OCI-LY3 (cell line): ENCODE results near the gene CEP20.

Experiments
- H2AFZ ChIP-seq: fragments of 200-600, 300-600 bp; shearing (Covaris generic); 2 replicates; pipeline ENCODE4 v1.6.0; 2014; ENCODE audit warnings: antibody characterized with exemption, low read depth, low read length
- H3K27ac ChIP-seq: fragments of 200-600, 300-600 bp; sonication (generic); 2 replicates; pipeline ENCODE4 v1.5.1; 2014; ENCODE audit warnings: mild to moderate bottlenecking, low read length, moderate library complexity, mixed read lengths
- H3K27me3 ChIP-seq: fragments of 200-600, 300-600 bp; sonication (generic); 2 replicates; pipeline ENCODE4 v1.6.1; 2014; ENCODE audit warnings: low read depth, low read length, mixed read lengths
- H3K36me3 ChIP-seq: fragments of 200-600, 300-600 bp; sonication (generic); replicated peaks from 2 replicates; pipeline ENCODE3; 2014; ENCODE audit warnings: low read depth, low read length, mixed read lengths
- H3K4me1 ChIP-seq: fragments of 300-600, 200-600 bp; sonication (generic); 2 replicates; pipeline ENCODE4 v1.6.1; 2014; ENCODE audit warnings: low read length, mixed read lengths
- H3K4me2 ChIP-seq: fragments of 200-600, 300-600 bp; sonication (generic); 2 replicates; pipeline ENCODE4 v1.6.1; 2014; ENCODE audit warnings: low read length, mixed read lengths
- H3K4me3 ChIP-seq: fragments of 300-600, 200-600 bp; sonication (generic); 2 replicates; pipeline ENCODE4 v1.5.1; 2014; ENCODE audit warnings: antibody characterized with exemption, mild to moderate bottlenecking, low read length, moderate library complexity
- H3K79me2 ChIP-seq: fragments of 300-600, 200-600 bp; shearing (Covaris generic); 2 replicates; pipeline ENCODE4 v1.6.1; 2014; ENCODE audit warnings: mild to moderate bottlenecking, low read length, mixed read lengths
- H3K9ac ChIP-seq: fragments of 300-600, 200-600 bp; shearing (Covaris generic); 2 replicates; pipeline ENCODE4 v1.6.0; 2014; ENCODE audit warnings: mild to moderate bottlenecking, low read length, moderate library complexity
- H3K9me3 ChIP-seq: fragments of 200-600, 300-600 bp; shearing (Covaris generic); 2 replicates; pipeline ENCODE4 v1.6.1; 2014; ENCODE audit warnings: low read length, mixed read lengths; ENCODE audit not compliant: insufficient read depth
- H4K20me1 ChIP-seq: fragments of 200-600, 300-600 bp; sonication (generic); 2 replicates; pipeline ENCODE4 v1.6.1; 2016; ENCODE audit warnings: low read length, mixed read lengths; ENCODE audit not compliant: insufficient read depth
- EZH2phosphoT487 ChIP-seq: fragments of 200-600 bp; shearing (Covaris generic); IDR thresholded peaks from 2 replicates; pipeline ENCODE4 v1.6.1; 2018; ENCODE audit warnings: antibody characterized with exemption, mixed run types, low read depth
- TF ChIP-seq, protein P1 (sequence below): fragments of 200-600, 300-600 bp; sonication (generic); IDR thresholded peaks from 2 replicates; pipeline ENCODE4 v1.5.1; 2014; ENCODE audit warnings: antibody characterized with exemption, low read length, low read depth

Gene CEP20

DNA sequence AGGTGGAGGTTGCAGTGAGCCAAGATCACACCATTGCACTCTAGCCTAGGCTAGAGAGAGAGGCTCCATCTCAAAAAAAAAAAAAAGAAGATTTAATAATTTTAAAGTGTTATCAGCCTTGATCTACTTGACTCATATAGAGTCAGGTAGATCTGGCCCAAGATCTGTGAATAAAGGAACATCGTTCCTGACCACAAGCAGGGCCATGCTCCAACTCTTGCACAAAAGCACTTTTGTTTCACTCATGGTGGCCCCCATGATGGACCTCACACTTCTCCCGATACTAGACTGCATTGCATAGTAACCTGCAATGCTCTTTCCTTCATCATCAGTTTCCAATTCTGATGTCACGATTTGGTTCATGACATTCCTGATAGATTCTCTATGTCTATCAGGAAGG, 26.4 kb downstream of the CEP20 start:
- Histone ChIP-seq H3K9ac (no peak overlapping the region), H3K36me3 (peaks cover 11% of the 10 kb centered on the region), H3K9me3 (no peaks in the 10 kb centered on the region), H2AFZ (no peak overlapping the region), H3K4me3 (no peak overlapping the region), H3K27ac (no peak overlapping the region), H3K4me1 (no peaks in the 10 kb centered on the region), H3K27me3 (peaks cover 9% of the 10 kb centered on the region), H3K79me2 (no peaks in the 10 kb centered on the region), H3K4me2 (no peak overlapping the region), H4K20me1 (no peaks in the 10 kb centered on the region)
- TF ChIP-seq EZH2phosphoT487: no peak
- TF ChIP-seq, protein P1, sequence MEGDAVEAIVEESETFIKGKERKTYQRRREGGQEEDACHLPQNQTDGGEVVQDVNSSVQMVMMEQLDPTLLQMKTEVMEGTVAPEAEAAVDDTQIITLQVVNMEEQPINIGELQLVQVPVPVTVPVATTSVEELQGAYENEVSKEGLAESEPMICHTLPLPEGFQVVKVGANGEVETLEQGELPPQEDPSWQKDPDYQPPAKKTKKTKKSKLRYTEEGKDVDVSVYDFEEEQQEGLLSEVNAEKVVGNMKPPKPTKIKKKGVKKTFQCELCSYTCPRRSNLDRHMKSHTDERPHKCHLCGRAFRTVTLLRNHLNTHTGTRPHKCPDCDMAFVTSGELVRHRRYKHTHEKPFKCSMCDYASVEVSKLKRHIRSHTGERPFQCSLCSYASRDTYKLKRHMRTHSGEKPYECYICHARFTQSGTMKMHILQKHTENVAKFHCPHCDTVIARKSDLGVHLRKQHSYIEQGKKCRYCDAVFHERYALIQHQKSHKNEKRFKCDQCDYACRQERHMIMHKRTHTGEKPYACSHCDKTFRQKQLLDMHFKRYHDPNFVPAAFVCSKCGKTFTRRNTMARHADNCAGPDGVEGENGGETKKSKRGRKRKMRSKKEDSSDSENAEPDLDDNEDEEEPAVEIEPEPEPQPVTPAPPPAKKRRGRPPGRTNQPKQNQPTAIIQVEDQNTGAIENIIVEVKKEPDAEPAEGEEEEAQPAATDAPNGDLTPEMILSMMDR: no peak

DNA sequence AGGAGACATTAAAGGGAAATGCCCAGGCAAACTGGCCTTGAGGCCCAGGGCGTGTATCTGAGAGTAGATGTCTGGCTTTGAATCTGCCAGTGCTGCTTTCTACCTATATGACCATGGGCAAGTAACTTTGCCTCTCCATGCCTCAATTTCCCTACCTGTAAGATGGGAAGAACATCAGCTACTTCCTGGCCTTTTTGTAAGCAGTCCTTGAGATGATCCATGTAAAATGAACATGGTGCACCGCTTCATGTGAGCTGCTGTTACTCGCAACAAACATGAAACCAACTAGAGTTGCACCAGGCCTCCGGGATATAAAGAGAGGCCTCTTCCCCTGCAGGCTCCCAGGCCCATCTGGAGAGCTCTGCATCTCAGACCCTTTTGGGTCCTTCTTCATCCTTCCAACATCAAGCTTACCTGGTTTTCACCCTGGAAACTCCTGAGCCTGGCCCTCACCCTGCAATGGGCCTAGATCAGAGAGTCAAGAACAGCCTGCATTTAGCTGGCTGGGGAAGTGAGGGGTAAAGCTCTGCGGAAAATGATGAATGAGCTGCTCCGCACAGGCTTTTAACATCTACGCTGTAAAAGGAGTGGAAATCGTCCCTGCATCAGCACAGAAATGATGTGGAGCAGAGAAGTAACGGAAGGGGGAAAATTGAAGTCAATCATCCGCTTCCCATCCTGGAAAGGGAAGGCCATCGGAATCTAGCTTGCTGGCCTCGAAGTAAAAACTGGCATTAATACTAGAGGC, 29.3 kb downstream of the CEP20 start:
- peaks cover 34% of the 10 kb centered on the region for H3K27me3 ChIP-seq
- H3K4me2 ChIP-seq: no peak overlapping the region
- H3K36me3 ChIP-seq: no peaks in the 10 kb centered on the region
- no peaks in the 10 kb centered on the region for H3K79me2 ChIP-seq
- H3K27ac ChIP-seq: no peak overlapping the region
- no peak overlapping the region for H3K9ac ChIP-seq
- peaks cover 19% of the 10 kb centered on the region for H3K4me1 ChIP-seq
- no peaks in the 10 kb centered on the region for H3K9me3 ChIP-seq
- H2AFZ ChIP-seq: no peak overlapping the region
- no peaks in the 10 kb centered on the region for H4K20me1 ChIP-seq
- TF ChIP-seq, protein P1: no peak
- TF ChIP-seq EZH2phosphoT487: no peak
- H3K4me3 ChIP-seq: no peak overlapping the region

DNA sequence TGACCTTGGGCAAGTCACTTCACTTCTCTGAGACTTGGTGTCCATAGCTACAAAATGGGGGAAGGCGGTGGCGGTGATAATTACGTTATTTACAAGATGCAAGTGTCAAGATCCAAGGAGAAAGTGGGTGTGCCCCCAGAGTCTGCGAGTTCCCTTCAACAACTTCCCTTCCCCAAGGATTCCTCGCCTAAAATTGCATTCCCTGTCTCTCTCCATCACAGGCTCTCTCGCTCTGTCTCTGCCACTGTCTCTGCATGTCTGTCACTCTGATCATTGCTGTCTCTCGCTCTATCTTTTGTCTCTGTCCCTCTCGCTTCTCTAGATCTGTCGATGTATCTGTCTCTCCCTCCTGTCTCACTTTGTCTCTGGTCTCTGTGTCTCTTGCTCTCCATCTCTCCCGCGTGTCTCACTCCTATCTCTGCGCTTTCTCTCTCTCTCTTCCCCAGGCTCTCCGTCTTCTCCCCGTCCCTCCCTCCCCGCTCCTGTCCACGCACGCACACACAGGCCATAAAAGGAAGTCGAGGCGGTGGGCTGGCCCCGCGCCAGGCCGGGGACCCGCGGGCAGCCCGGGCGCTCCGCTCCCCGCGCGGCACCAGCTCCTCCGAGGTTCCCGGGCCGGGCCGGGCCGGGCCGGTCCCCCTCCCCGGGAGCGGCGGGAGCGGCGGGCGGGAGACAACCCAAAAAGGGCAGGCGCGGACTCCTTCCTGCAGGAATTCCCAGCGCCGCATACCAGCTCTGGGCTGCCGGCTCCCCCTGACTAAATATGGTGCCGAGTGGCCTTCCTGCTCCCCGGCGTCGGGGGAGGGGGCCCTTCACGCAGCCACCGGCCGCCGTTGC, 30.5 kb downstream of the CEP20 start:
- Histone ChIP-seq H3K4me3 (no peak overlapping the region), H3K4me1 (peaks cover 19% of the 10 kb centered on the region), H4K20me1 (no peaks in the 10 kb centered on the region), H3K9me3 (no peaks in the 10 kb centered on the region), H3K79me2 (no peaks in the 10 kb centered on the region), H3K27me3 (peaks cover 35% of the 10 kb centered on the region), H3K4me2 (no peak overlapping the region), H2AFZ (no peak overlapping the region), H3K27ac (no peak overlapping the region), H3K36me3 (no peaks in the 10 kb centered on the region), H3K9ac (no peak overlapping the region)
- TF ChIP-seq EZH2phosphoT487: no peak
- TF ChIP-seq, protein P1: no peak
